PFSK-1 (cell line): ENCODE measurements around the gene ALDH18A1.

Experiments used
- POLR2AphosphoS5 ChIP-seq: IDR thresholded peaks from 2 replicates; pipeline ENCODE4 v1.6.1; 2012; ENCODE audit warnings: low read depth, mild to moderate bottlenecking, control low read depth, low read length, moderate library complexity
- REST ChIP-seq, 2 experiments: IDR thresholded peaks; 2 replicates each; pipeline versions ENCODE4 v1.6.1 to v1.8.0; 2011 to 2012; ENCODE audit warnings: low read depth in 2 of 2, low read length in 2 of 2, control low read depth in 1 of 2, inconsistent platforms in 1 of 2, mild to moderate bottlenecking in 1 of 2, moderate library complexity in 1 of 2; ENCODE audit not compliant: insufficient read depth in 1 of 2
- TAF1 ChIP-seq: IDR thresholded peaks from 2 replicates; pipeline ENCODE4 v1.6.1; 2012; ENCODE audit warnings: low read length, control low read depth, borderline replicate concordance; ENCODE audit not compliant: insufficient read depth

GRCh38 chr10:95693071-95693667 is 36.7 kb upstream of the ALDH18A1 start:
- no peak for TF ChIP-seq POLR2AphosphoS5
- TF ChIP-seq TAF1 = no peak
- no peak for TF ChIP-seq REST (IDR thresholded peaks at IDR 0.05; ENCODE audit: insufficient read depth in 1 of 2, low read depth in 2 of 2, low read length in 2 of 2)
